Bronchial epithelial cell (primary cell): ENCODE data around the gene PER3. TPM values are rescaled to one million over a fixed set of nuclear protein-coding genes. Genes with fewer than 3 reads are reported as not detected.

Experiments
- DNase-seq: peaks from one replicate; pipeline ENCODE4 v3.0.0-alpha.2; 2010; ENCODE audit warnings: low read depth
- FAIRE-seq: peaks from 2 replicates; lab custom pipeline; 2011; peaks lifted over from hg19 to GRCh38; lab: Jason Lieb, UNC
- H3K27me3 ChIP-seq: 2 replicates; pipeline ENCODE4 v1.5.1; 2011; ENCODE audit warnings: low read length; ENCODE audit not compliant: control insufficient read depth, insufficient read depth
- H3K36me3 ChIP-seq: 2 replicates; pipeline ENCODE4 v1.5.1; 2011; ENCODE audit warnings: low read length; ENCODE audit not compliant: control insufficient read depth, insufficient read depth
- H3K4me3 ChIP-seq: 2 replicates; pipeline ENCODE4 v1.5.1; 2011; ENCODE audit warnings: mild to moderate bottlenecking, low read depth, low read length, control low read depth
- CTCF ChIP-seq: IDR thresholded peaks from 2 replicates; pipeline ENCODE4 v1.5.1; 2011; ENCODE audit warnings: mild to moderate bottlenecking, moderate library complexity, low read length, control low read depth, inconsistent platforms; ENCODE audit not compliant: insufficient read depth, severe bottlenecking
- total RNA-seq: library from RNA; depleted of rRNA; stranded (reverse); fragments of >200 nt; gene quantifications from 2 replicates; pipeline ENCODE4 v1.2.1, GENCODE V29; 2014

The PER3 gene
- total RNA-seq, 1 donor from 2014 or later, result 4.5 TPM

- peak; percentile 27 for TF ChIP-seq CTCF
- Histone ChIP-seq H3K4me3 (no peak overlapping the region), H3K36me3 (peaks cover 2% of the 10 kb centered on the region), H3K27me3 (no peaks in the 10 kb centered on the region)
- no peak for FAIRE-seq
- DNase-seq, result peak; percentile 60
These were observed 24.3 kb downstream of the PER3 start for GRCh38 chr1:7808253-7808844.

GRCh38 chr1:7809742-7810141 lies 25.7 kb downstream of the PER3 start:
- peaks cover 2% of the 10 kb centered on the region for H3K36me3 ChIP-seq
- FAIRE-seq, result no peak
- DNase-seq, result no peak
- no peak overlapping the region for H3K4me3 ChIP-seq
- no peaks in the 10 kb centered on the region for H3K27me3 ChIP-seq
- no peak for TF ChIP-seq CTCF

DNA sequence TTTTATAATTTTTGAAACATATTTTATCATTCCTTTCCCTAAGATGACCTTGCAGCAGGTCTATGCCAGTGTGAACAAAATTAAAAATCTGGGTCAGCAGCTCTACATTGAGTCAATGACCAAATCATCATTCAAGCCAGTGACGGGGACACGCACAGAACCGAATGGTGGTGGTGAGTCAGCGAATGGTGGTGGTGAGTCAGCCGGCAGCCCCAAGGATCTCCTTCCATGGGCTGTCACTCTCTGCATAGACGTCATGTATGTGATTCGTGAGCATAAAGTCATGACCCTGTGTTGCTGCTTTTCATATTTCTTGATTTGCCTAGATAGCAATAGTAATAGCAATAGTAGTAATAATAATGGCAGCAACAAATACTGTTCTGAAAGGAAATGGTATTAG lies 26.3 kb downstream of the PER3 start:
- FAIRE-seq (no peak), DNase-seq (peak; percentile 94)
- peaks cover 2% of the 10 kb centered on the region for H3K36me3 ChIP-seq
- no peak overlapping the region for H3K4me3 ChIP-seq
- no peaks in the 10 kb centered on the region for H3K27me3 ChIP-seq
- no peak for TF ChIP-seq CTCF

- H3K4me3 ChIP-seq, result no peak overlapping the region
These were observed 27.4 kb downstream of the PER3 start for GRCh38 chr1:7811476-7811875.

DNA sequence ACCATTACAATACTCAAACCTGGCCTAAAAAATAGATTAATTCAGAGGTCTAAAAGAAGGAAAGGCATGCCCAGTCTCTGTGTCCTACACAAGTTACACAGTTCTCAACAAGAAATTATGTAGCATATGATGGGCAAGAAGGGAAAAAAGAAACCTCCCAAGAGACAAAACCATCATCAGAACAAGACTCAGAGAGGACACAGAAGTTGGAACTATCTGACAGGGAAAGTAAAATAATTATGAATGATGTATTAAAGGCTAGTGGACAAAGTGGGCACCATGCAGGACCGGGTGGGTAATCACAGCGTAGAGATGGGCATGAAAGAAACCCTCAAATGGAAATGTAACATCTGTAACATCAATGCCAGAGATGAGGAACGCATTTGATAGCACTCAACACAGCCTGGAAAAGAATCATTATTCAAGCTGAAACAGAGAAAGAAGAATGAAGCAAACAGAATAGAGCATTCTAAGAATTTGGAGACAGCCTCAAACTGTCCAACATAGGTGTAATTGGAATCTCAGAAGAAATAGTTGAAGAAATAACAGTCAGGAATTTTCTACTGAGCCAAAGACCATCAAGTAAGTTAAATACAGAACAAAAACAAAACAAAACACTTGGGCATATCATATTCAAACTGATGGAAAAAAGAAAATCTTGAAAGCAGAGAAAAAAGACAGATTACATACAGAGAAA lies 29.7 kb downstream of the PER3 start:
- H3K36me3 ChIP-seq, result peaks cover 2% of the 10 kb centered on the region
- no peak for DNase-seq
- no peak for TF ChIP-seq CTCF
- H3K27me3 ChIP-seq, result no peaks in the 10 kb centered on the region
- FAIRE-seq, result no peak
- H3K4me3 ChIP-seq, result no peak overlapping the region

More at GRCh38 chr1:7811476-7811875, 27.4 kb downstream of the PER3 start:
- H3K27me3 ChIP-seq, result no peaks in the 10 kb centered on the region
- no peak for TF ChIP-seq CTCF
- FAIRE-seq, result no peak
- peaks cover 2% of the 10 kb centered on the region for H3K36me3 ChIP-seq
- no peak for DNase-seq
